Measurements from ENCODE around the gene SKOR2. TPM values are rescaled to one million over a fixed set of nuclear protein-coding genes. Genes with fewer than 3 reads are reported as not detected.
A peak's percentile ranks its signal among the peaks of the same experiment; 100 is the strongest.

SKOR2 gene
- total and polyA plus RNA-seq, 2 of the 13 experiments (the other 11 are each of a cell fraction or from before 2014, with no cell fraction given) = not detected

DNA sequence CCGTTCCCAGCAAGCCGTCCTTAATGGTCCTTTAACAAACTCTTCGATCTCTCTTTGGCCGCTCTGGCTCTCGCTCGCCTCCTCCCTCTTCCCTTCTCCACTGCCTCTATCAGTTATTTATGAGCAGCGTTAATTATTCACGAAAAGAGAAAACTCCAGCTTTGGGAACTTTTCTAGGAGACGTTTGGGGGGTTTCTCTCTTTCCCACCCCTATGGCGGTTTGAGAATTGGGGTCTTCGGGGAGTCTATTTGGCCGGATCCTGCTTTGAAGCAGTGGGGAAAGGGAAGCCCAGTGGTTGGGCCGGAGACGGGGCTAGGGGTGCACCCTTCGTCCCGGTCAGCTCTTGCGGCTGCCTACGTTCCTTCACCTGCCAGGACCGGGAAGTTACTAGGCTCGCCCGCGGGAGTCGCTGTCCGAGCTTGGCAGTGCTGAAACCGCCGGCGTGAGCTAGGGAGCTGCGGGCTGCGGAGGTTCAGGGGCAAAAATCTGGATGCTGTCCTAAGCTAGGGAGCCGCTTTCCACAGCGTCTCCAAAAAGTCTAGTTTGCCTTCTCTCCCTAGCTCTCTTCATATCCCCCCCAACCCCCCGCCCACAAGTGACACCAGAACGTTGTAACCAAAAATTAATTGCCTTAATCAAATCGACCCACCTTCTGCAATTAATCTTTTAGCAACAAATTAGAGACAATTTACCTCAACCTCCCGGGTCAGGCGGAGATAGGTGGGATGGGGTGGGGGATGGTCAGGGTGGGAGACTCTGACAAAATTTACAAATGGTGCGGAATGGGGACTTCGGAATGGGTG is 8.9 kb upstream of the SKOR2 start (continued):
- TF ChIP-seq ZNF660 (CRISPR knock-in tag; IDR thresholded peaks at IDR 0.05; ENCODE audit: borderline replicate concordance, low read depth) (no peak), HDAC2 (CRISPR knock-in tag; IDR thresholded peaks at IDR 0.05) (0 out of 2 replicates have a peak, but pooled peaks have one; percentile 33), ZNF839 (CRISPR knock-in tag; IDR thresholded peaks at IDR 0.05; ENCODE audit: borderline replicate concordance) (no peak), NPAS2 (CRISPR knock-in tag; IDR thresholded peaks at IDR 0.05; ENCODE audit: borderline replicate concordance) (no peak), ZSCAN20 (CRISPR knock-in tag; IDR thresholded peaks at IDR 0.05; ENCODE audit: borderline replicate concordance) (no peak), ZNF451 (CRISPR knock-in tag; IDR thresholded peaks at IDR 0.05) (no peak), ATF1 (CRISPR knock-in tag; IDR thresholded peaks at IDR 0.05) (no peak), CREB1 (IDR thresholded peaks at IDR 0.05) (no peak), CREB1 (CRISPR knock-in tag; IDR thresholded peaks at IDR 0.05) (no peak), ZNF12 (CRISPR knock-in tag; IDR thresholded peaks at IDR 0.05) (no peak), FOXJ3 (CRISPR knock-in tag; IDR thresholded peaks at IDR 0.05; ENCODE audit: borderline replicate concordance) (no peak), TEAD2 (CRISPR knock-in tag; IDR thresholded peaks at IDR 0.05) (no peak), ISL2 (CRISPR knock-in tag; IDR thresholded peaks at IDR 0.05) (0 out of 2 replicates have a peak, but pooled peaks have one; percentile 41), MAFG (CRISPR knock-in tag; IDR thresholded peaks at IDR 0.05) (no peak), MAFF (IDR thresholded peaks at IDR 0.05; ENCODE audit: low read depth, low read length) (no peak), ZIK1 (CRISPR knock-in tag; IDR thresholded peaks at IDR 0.05; ENCODE audit: borderline replicate concordance, low read depth) (no peak), MXI1 (IDR thresholded peaks at IDR 0.05; ENCODE audit: borderline replicate concordance, low read depth, low read length) (no peak), ZNF83 (CRISPR knock-in tag; IDR thresholded peaks at IDR 0.05; ENCODE audit: borderline replicate concordance) (no peak), GTF3A (CRISPR knock-in tag; conservative IDR thresholded peaks at IDR 0.05) (no peak), PCBP2 (optimal IDR thresholded peaks at IDR 0.05; ENCODE audit: low read depth, low read length, poor library complexity, severe bottlenecking) (no peak), MIXL1 (CRISPR knock-in tag; IDR thresholded peaks at IDR 0.05) (peak; percentile 40; the same call in 1 of the 2 replicates), BORCS8-MEF2B (CRISPR knock-in tag; IDR thresholded peaks at IDR 0.05) (peak; percentile 66; the same call in 1 of the 2 replicates), ZNF670 (CRISPR knock-in tag; IDR thresholded peaks at IDR 0.05; ENCODE audit: borderline replicate concordance) (no peak), HMG20B (CRISPR knock-in tag; conservative IDR thresholded peaks at IDR 0.05) (no peak)
- TF ChIP-seq, protein P1, sequence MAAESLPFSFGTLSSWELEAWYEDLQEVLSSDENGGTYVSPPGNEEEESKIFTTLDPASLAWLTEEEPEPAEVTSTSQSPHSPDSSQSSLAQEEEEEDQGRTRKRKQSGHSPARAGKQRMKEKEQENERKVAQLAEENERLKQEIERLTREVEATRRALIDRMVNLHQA (CRISPR knock-in tag; IDR thresholded peaks at IDR 0.05) = no peak
- TF ChIP-seq, protein P2, sequence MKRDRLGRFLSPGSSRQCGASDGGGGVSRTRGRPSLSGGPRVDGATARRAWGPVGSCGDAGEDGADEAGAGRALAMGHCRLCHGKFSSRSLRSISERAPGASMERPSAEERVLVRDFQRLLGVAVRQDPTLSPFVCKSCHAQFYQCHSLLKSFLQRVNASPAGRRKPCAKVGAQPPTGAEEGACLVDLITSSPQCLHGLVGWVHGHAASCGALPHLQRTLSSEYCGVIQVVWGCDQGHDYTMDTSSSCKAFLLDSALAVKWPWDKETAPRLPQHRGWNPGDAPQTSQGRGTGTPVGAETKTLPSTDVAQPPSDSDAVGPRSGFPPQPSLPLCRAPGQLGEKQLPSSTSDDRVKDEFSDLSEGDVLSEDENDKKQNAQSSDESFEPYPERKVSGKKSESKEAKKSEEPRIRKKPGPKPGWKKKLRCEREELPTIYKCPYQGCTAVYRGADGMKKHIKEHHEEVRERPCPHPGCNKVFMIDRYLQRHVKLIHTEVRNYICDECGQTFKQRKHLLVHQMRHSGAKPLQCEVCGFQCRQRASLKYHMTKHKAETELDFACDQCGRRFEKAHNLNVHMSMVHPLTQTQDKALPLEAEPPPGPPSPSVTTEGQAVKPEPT (CRISPR knock-in tag; IDR thresholded peaks at IDR 0.05; ENCODE audit: low read depth) = no peak
- TF ChIP-seq, protein P3, sequence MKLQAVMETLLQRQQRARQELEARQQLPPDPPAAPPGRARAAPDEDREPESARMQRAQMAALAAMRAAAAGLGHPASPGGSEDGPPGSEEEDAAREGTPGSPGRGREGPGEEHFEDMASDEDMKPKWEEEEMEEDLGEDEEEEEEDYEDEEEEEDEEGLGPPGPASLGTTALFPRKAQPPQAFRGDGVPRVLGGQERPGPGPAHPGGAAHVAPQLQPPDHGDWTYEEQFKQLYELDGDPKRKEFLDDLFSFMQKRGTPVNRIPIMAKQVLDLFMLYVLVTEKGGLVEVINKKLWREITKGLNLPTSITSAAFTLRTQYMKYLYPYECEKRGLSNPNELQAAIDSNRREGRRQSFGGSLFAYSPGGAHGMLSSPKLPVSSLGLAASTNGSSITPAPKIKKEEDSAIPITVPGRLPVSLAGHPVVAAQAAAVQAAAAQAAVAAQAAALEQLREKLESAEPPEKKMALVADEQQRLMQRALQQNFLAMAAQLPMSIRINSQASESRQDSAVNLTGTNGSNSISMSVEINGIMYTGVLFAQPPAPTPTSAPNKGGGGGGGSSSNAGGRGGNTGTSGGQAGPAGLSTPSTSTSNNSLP (IDR thresholded peaks at IDR 0.05; ENCODE audit: low read depth, low read length) = no peak

Data from HepG2 (cell line).